Measurements from ENCODE around the gene USP8. TPM values are rescaled to one million over a fixed set of nuclear protein-coding genes. Genes with fewer than 3 reads are reported as not detected.

USP8 gene
- polyA plus RNA-seq, 3 donors, result 32.1 to 62.4 (median 37.3) TPM

DNA sequence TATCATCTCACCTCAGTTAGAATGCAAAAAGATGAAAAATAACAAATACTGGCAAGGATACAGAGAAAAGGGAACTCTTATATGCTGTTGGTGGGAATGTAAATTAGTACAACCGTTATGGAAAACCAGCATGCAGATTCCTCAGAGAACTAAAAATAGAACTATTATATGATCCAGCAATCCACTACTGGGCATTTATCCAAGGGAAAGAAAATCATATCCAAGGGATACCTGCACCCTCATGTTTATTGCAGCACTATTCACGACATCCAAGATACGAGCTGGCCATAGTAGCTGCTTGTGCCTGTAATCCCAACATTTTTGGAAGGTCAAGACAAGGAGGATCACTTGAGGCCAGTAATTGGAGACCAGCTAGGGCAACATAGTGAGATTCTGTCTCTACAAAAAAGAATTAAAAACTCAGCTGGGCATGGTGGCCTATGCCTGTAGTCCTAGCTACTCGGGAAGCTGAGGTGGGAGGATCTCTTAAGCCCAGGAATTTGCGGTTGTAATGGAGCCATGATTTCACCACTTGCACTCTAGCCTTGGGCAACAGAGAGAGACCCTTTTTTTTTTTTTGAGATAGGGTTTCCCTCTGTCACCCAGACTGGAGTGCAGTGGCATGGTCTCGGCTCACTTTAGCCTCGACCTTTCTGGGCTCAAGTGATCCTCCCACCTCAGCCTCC is 95.7 kb downstream of the USP8 start:
- TF ChIP-seq, protein P1, sequence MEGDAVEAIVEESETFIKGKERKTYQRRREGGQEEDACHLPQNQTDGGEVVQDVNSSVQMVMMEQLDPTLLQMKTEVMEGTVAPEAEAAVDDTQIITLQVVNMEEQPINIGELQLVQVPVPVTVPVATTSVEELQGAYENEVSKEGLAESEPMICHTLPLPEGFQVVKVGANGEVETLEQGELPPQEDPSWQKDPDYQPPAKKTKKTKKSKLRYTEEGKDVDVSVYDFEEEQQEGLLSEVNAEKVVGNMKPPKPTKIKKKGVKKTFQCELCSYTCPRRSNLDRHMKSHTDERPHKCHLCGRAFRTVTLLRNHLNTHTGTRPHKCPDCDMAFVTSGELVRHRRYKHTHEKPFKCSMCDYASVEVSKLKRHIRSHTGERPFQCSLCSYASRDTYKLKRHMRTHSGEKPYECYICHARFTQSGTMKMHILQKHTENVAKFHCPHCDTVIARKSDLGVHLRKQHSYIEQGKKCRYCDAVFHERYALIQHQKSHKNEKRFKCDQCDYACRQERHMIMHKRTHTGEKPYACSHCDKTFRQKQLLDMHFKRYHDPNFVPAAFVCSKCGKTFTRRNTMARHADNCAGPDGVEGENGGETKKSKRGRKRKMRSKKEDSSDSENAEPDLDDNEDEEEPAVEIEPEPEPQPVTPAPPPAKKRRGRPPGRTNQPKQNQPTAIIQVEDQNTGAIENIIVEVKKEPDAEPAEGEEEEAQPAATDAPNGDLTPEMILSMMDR (IDR thresholded peaks at IDR 0.05), result no peak
- no peak for DNase-seq
- no peak overlapping the region for H2AFZ ChIP-seq (ENCODE audit: insufficient read depth, low read depth, low read length, poor library complexity, severe bottlenecking)
- H3K36me3 ChIP-seq (replicated peaks in 1 of 2; ENCODE audit: control insufficient read depth in 1 of 2, insufficient read depth in 2 of 2, low read length in 2 of 2), result no peaks in the 10 kb centered on the region
- Mint-ChIP-seq H3K4me1 (no peaks in the 10 kb centered on the region), H3K36me3 (no peaks in the 10 kb centered on the region), H3K4me3 (no peak overlapping the region), H3K9me3 (peaks cover 4 to 16% (median 8%) of the 10 kb centered on the region in 7 donors), H3K27me3 (ENCODE audit: low read depth in 3 of 3) (peaks cover 0 to 2% (median 2%) of the 10 kb centered on the region in 3 donors), H3K27ac (peak overlapping the region in 1 of 7 donors; percentile 58)
- H3K79me2 ChIP-seq (ENCODE audit: insufficient read depth, low read length), result no peaks in the 10 kb centered on the region
- H3K4me3 ChIP-seq (replicated peaks in 1 of 3; ENCODE audit: low read depth in 2 of 3, low read length in 3 of 3), result no peak overlapping the region
- H3K27ac ChIP-seq (ENCODE audit: low read depth in 1 of 2, low read length in 2 of 2), result no peak overlapping the region
- H4K20me1 ChIP-seq (ENCODE audit: insufficient read depth, low read length), result no peaks in the 10 kb centered on the region
- no peaks in the 10 kb centered on the region for H3K9me3 ChIP-seq (replicated peaks in 1 of 2; ENCODE audit: control insufficient read depth in 1 of 2, insufficient read depth in 1 of 2, low read length in 2 of 2)
- intact Hi-C loops (cut with micrococcal nuclease), result no loop called here
- H3K27me3 ChIP-seq (ENCODE audit: control insufficient read depth in 2 of 2, insufficient read depth in 2 of 2, low read length in 2 of 2), result no peaks in the 10 kb centered on the region
- no peak overlapping the region for H3K4me2 ChIP-seq (replicated peaks; ENCODE audit: extremely low read depth, low read length, poor library complexity, severe bottlenecking)
- H3K9ac ChIP-seq (ENCODE audit: insufficient read depth, low read length, poor library complexity, severe bottlenecking), result no peak overlapping the region
- H3K4me1 ChIP-seq (ENCODE audit: control insufficient read depth in 1 of 2, insufficient read depth in 2 of 2, low read length in 2 of 2), result no peaks in the 10 kb centered on the region
- 95% methylated on average over 6 of the region's 7 CpGs for WGBS (ENCODE audit: insufficient coverage)

DNA sequence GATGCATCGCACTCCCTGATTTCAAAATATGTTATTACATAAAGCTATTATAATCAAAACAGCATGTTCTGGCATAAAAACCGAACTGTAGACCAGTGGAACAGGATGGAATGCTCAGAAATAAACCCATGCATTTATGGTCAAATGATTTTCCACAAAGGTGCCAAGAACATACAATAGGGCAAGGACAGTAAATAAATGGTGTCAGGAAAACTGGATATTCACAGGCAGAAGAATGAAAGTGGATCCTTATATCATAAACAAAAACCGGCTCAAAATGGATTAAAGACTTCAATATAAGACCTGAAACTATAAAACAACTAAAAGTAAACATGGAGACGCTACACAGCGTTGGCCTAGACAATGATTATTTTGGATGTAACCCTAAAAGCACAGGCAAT is 99.6 kb downstream of the USP8 start:
- no peak overlapping the region for H3K27ac Mint-ChIP-seq
- peaks cover 0 to 2% (median 0%) of the 10 kb centered on the region in 3 donors for H3K27me3 Mint-ChIP-seq (ENCODE audit: low read depth in 3 of 3)
- Histone ChIP-seq H3K4me1 (ENCODE audit: control insufficient read depth in 1 of 2, insufficient read depth in 2 of 2, low read length in 2 of 2) (no peaks in the 10 kb centered on the region), H3K4me3 (replicated peaks in 1 of 3; ENCODE audit: low read depth in 2 of 3, low read length in 3 of 3) (no peak overlapping the region), H3K4me2 (replicated peaks; ENCODE audit: extremely low read depth, low read length, poor library complexity, severe bottlenecking) (no peak overlapping the region), H3K9ac (ENCODE audit: insufficient read depth, low read length, poor library complexity, severe bottlenecking) (no peak overlapping the region), H4K20me1 (ENCODE audit: insufficient read depth, low read length) (no peaks in the 10 kb centered on the region), H3K27me3 (ENCODE audit: control insufficient read depth in 2 of 2, insufficient read depth in 2 of 2, low read length in 2 of 2) (no peaks in the 10 kb centered on the region), H2AFZ (ENCODE audit: insufficient read depth, low read depth, low read length, poor library complexity, severe bottlenecking) (no peak overlapping the region), H3K27ac (ENCODE audit: low read depth in 1 of 2, low read length in 2 of 2) (no peak overlapping the region), H3K36me3 (replicated peaks in 1 of 2; ENCODE audit: control insufficient read depth in 1 of 2, insufficient read depth in 2 of 2, low read length in 2 of 2) (no peaks in the 10 kb centered on the region), H3K9me3 (replicated peaks in 1 of 2; ENCODE audit: control insufficient read depth in 1 of 2, insufficient read depth in 1 of 2, low read length in 2 of 2) (no peaks in the 10 kb centered on the region), H3K79me2 (ENCODE audit: insufficient read depth, low read length) (no peaks in the 10 kb centered on the region)
- no peaks in the 10 kb centered on the region for H3K4me1 Mint-ChIP-seq
- H3K9me3 Mint-ChIP-seq, result peaks cover 0 to 7% (median 2%) of the 10 kb centered on the region in 7 donors
- DNase-seq, result no peak
- WGBS (ENCODE audit: insufficient coverage), result no CpG with 5 or more reads among the region's 5 CpGs
- intact Hi-C loops (cut with micrococcal nuclease), result no loop called here
- no peaks in the 10 kb centered on the region for H3K36me3 Mint-ChIP-seq
- TF ChIP-seq, protein P1 (IDR thresholded peaks at IDR 0.05), result no peak
- no peak overlapping the region for H3K4me3 Mint-ChIP-seq

All from CD14-positive monocyte (primary cell).